Keratinocyte (primary cell): ENCODE results near the gene CD55. TPM values are rescaled to one million over a fixed set of nuclear protein-coding genes. Genes with fewer than 3 reads are reported as not detected.

Source experiments
- DNase-seq: peaks from one replicate; pipeline ENCODE4 v3.0.0-alpha.2; 2011; ENCODE audit warnings: low read depth, missing footprints, low spot score
- FAIRE-seq: peaks from 2 replicates; lab custom pipeline; 2011; peaks lifted over from hg19 to GRCh38; lab: Jason Lieb, UNC
- H2AFZ ChIP-seq: 2 replicates; pipeline ENCODE4 v1.6.0; 2012; ENCODE audit warnings: low read length, control low read depth, inconsistent platforms; ENCODE audit not compliant: control insufficient read depth
- H3K27ac ChIP-seq: 2 replicates; pipeline ENCODE4 v1.5.1; 2011; ENCODE audit warnings: low read length; ENCODE audit not compliant: control insufficient read depth, insufficient read depth
- H3K27me3 ChIP-seq: 3 replicates; pipeline ENCODE4 v1.6.0; 2011; ENCODE audit warnings: low read length; ENCODE audit not compliant: control insufficient read depth, insufficient read depth; ENCODE audit errors: extremely low read depth
- H3K36me3 ChIP-seq, 2 experiments: 2 replicates in 1 of 2; 3 replicates in 1 of 2; pipeline ENCODE4 v1.5.1; 2011; ENCODE audit warnings: low read length in 2 of 2, mild to moderate bottlenecking in 1 of 2; ENCODE audit not compliant: control insufficient read depth in 2 of 2, insufficient read depth in 2 of 2; ENCODE audit errors: extremely low read depth in 1 of 2
- H3K4me1 ChIP-seq: 3 replicates; pipeline ENCODE4 v1.5.1; 2011; ENCODE audit warnings: low read length; ENCODE audit not compliant: control insufficient read depth, insufficient read depth; ENCODE audit errors: extremely low read depth
- H3K4me2 ChIP-seq: 3 replicates; pipeline ENCODE4 v1.6.0; 2011; ENCODE audit warnings: low read depth, low read length; ENCODE audit not compliant: control insufficient read depth, insufficient read depth; ENCODE audit errors: extremely low read depth
- H3K4me3 ChIP-seq, 3 experiments: fragments of 200-600 bp in 1 of 3; sonication (generic) in 1 of 3; 2 replicates in 2 of 3; 3 replicates in 1 of 3; pipeline ENCODE4 v1.5.1; 2011 to 2016; ENCODE audit warnings: low read length in 3 of 3, mild to moderate bottlenecking in 3 of 3, control low read depth in 2 of 3, inconsistent platforms in 1 of 3, low read depth in 1 of 3, mixed read lengths in 1 of 3, mixed run types in 1 of 3, moderate library complexity in 1 of 3; ENCODE audit not compliant: control insufficient read depth in 2 of 3, insufficient read depth in 2 of 3; ENCODE audit errors: extremely low read depth in 1 of 3
- H3K79me2 ChIP-seq: 2 replicates; pipeline ENCODE4 v1.6.0; 2012; ENCODE audit warnings: low read length; ENCODE audit not compliant: control insufficient read depth, insufficient read depth
- H3K9ac ChIP-seq: 3 replicates; pipeline ENCODE4 v1.6.0; 2011; ENCODE audit warnings: low read length; ENCODE audit not compliant: control insufficient read depth, insufficient read depth; ENCODE audit errors: extremely low read depth
- H3K9me1 ChIP-seq: 3 replicates; pipeline ENCODE4 v1.6.0; 2011; ENCODE audit warnings: low read length; ENCODE audit not compliant: control insufficient read depth, insufficient read depth; ENCODE audit errors: extremely low read depth
- H3K9me3 ChIP-seq: 2 replicates; pipeline ENCODE4 v1.5.1; 2012; ENCODE audit warnings: low read depth, low read length; ENCODE audit not compliant: control insufficient read depth
- H4K20me1 ChIP-seq: 3 replicates; pipeline ENCODE4 v1.6.0; 2011; ENCODE audit warnings: low read length; ENCODE audit not compliant: control insufficient read depth, insufficient read depth; ENCODE audit errors: extremely low read depth
- EZH2 ChIP-seq: IDR thresholded peaks from one replicate; pipeline ENCODE4 v1.6.1; 2012; ENCODE audit warnings: inconsistent platforms, mild to moderate bottlenecking, low read length, moderate library complexity
- dilution Hi-C: fragments of 300-500 bp; cut with MboI; formaldehyde crosslinking; loops from one replicate; pipeline ENCODE4 v1.7.0; 2020; ENCODE audit warnings: low sequenced_read_pairs; ENCODE audit not compliant: extremely low pct_ligation_motif_present
- polyA plus RNA-seq, 5 experiments: library from polyadenylated mRNA; depleted of rRNA in 3 of 5; stranded (reverse) in 3 of 5; stranded (forward) in 1 of 5; unstranded in 1 of 5; fragments of >200 nt; gene quantifications; 1 replicate in 1 of 5; 2 replicates in 3 of 5; 3 replicates in 1 of 5; pipeline versions ENCODE4 v1.2.1 to v1.2.3, GENCODE V29; 2011 to 2012; ENCODE audit warnings: missing spikeins in 2 of 5, low read depth in 1 of 5, low replicate concordance in 1 of 5
- TF ChIP-seq, protein P1 (sequence below), 3 experiments: IDR thresholded peaks in 1 of 3; conservative IDR thresholded peaks in 1 of 3; optimal IDR thresholded peaks in 1 of 3; 2 replicates in 2 of 3; 3 replicates in 1 of 3; pipeline versions ENCODE3 to v1.5.1; 2011; ENCODE audit warnings: low read length in 3 of 3, mild to moderate bottlenecking in 3 of 3, moderate library complexity in 2 of 3, control low read depth in 1 of 3, inconsistent platforms in 1 of 3; ENCODE audit not compliant: insufficient read depth in 2 of 3; ENCODE audit errors: extremely low read depth in 1 of 3

CD55 gene
- polyA plus RNA-seq, 1 donor (not counting 4 experiments of a cell fraction or from before 2014, with no cell fraction given): 37.3 TPM

DNA sequence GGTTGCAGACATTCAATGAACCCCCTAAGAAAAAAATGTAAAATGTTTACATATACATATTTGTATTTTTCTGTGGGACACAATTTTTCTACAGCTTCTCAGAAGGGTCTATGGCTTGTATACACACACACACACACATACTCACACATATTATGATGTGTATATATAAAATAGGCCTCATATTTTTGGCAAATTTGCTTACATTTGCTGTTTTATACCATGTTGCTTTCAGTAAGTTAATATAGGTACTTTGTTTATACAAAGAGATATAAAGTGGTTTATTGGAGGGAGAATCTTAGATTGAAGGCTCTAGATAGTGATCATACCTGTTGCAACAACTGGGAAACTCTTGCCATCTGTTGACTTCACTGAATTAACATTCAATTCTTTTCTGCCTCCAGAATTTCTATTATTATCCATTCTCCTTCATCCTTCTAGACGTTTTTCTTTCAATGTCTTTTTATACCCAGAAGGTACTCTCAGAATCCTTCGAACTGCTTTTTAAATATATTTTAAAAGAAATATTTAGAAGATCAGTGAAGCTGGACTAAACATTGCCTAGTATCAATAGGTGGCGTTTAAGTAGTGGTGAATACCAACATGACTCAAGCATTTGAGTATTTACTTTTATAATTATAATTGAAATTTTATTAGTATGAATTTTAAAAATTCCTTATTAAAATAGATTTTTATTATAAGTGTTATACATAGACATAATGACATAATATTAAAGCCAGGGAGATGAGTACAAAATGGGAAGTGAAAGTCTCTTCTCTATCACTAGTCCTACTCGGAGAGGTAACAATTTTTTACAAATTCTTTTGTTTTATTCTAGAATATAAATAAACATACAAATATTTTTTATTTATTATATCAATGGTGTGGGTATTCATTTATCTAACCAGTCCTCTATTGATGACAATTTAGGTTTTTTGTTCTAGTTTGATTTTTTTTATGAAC, 10.2 kb downstream of the CD55 start:
- H3K4me2 ChIP-seq: no peak overlapping the region

DNA sequence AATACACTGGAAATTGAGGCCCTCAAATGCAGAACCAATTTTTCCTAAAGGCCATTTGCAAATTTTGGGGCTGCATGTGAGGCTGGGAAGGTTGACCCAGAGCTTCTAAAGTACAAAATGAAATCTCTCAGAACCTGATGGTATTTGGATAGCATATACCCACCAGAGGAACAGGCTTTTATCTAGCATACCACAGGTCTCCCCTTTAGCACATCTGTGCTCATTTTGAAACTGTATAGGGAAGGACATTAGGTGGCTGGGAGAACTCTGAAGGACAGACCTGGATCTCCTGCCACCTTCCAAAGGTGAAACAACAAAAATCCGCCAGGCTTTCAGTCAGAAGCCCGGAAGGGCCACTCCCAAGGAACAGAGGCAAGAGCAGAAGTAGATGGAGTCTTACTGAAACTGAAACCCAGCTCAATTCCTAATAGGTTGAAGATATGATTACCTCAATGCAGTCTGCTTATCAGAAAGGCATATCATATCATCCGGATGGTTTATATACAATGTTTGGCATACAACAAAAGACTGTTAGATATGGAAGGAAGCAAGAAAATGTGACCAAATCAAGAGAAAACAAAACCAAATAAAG, 11.6 kb downstream of the CD55 start:
- no peak for FAIRE-seq
- H3K9me1 ChIP-seq: no peaks in the 10 kb centered on the region
- no peak for DNase-seq
- no peak for TF ChIP-seq EZH2
- TF ChIP-seq, protein P1, sequence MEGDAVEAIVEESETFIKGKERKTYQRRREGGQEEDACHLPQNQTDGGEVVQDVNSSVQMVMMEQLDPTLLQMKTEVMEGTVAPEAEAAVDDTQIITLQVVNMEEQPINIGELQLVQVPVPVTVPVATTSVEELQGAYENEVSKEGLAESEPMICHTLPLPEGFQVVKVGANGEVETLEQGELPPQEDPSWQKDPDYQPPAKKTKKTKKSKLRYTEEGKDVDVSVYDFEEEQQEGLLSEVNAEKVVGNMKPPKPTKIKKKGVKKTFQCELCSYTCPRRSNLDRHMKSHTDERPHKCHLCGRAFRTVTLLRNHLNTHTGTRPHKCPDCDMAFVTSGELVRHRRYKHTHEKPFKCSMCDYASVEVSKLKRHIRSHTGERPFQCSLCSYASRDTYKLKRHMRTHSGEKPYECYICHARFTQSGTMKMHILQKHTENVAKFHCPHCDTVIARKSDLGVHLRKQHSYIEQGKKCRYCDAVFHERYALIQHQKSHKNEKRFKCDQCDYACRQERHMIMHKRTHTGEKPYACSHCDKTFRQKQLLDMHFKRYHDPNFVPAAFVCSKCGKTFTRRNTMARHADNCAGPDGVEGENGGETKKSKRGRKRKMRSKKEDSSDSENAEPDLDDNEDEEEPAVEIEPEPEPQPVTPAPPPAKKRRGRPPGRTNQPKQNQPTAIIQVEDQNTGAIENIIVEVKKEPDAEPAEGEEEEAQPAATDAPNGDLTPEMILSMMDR (optimal IDR thresholded peaks at IDR 0.05 in 1 of 3, IDR thresholded peaks at IDR 0.05 in 1 of 3, conservative IDR thresholded peaks at IDR 0.05 in 1 of 3; ENCODE audit: extremely low read depth in 1 of 3, insufficient read depth in 2 of 3, low read length in 3 of 3): no peak
- H3K36me3 ChIP-seq: peaks cover 6 to 20% of the 10 kb centered on the region in 2 experiments
- H4K20me1 ChIP-seq: no peaks in the 10 kb centered on the region
- H3K27me3 ChIP-seq: no peaks in the 10 kb centered on the region
- H2AFZ ChIP-seq: no peak overlapping the region
- H3K9me3 ChIP-seq: no peaks in the 10 kb centered on the region
- no peaks in the 10 kb centered on the region for H3K4me1 ChIP-seq
- no peak overlapping the region for H3K4me2 ChIP-seq
- no peak overlapping the region for H3K9ac ChIP-seq
- H3K4me3 ChIP-seq: no peak overlapping the region
- no peak overlapping the region for H3K27ac ChIP-seq
- dilution Hi-C loops: no loop called here
- H3K79me2 ChIP-seq: no peaks in the 10 kb centered on the region

More for the DNA sequence above, 10.2 kb downstream of the CD55 start:
- no peak for TF ChIP-seq EZH2
- TF ChIP-seq, protein P1 (optimal IDR thresholded peaks at IDR 0.05 in 1 of 3, IDR thresholded peaks at IDR 0.05 in 1 of 3, conservative IDR thresholded peaks at IDR 0.05 in 1 of 3; ENCODE audit: extremely low read depth in 1 of 3, insufficient read depth in 2 of 3, low read length in 3 of 3): no peak
- H3K4me3 ChIP-seq: no peak overlapping the region
- no peaks in the 10 kb centered on the region for H3K79me2 ChIP-seq
- FAIRE-seq (no peak), DNase-seq (no peak)
- no peak overlapping the region for H3K9ac ChIP-seq
- H3K4me1 ChIP-seq: no peaks in the 10 kb centered on the region
- H2AFZ ChIP-seq: no peak overlapping the region
- H3K9me1 ChIP-seq: no peaks in the 10 kb centered on the region
- H4K20me1 ChIP-seq: no peaks in the 10 kb centered on the region
- H3K27ac ChIP-seq: no peak overlapping the region
- H3K27me3 ChIP-seq: no peaks in the 10 kb centered on the region
- peaks cover 1 to 27% of the 10 kb centered on the region in 2 experiments for H3K36me3 ChIP-seq
- dilution Hi-C loops: no loop called here
- no peaks in the 10 kb centered on the region for H3K9me3 ChIP-seq
